K562 (cell line): ENCODE measurements around the gene AIMP1. TPM values are rescaled to one million over a fixed set of nuclear protein-coding genes. Genes with fewer than 3 reads are reported as not detected.

Experiments
- ATAC-seq: fragments of 200-7000 bp; cut with Tn5 transposase; 3 replicates; pipeline ENCODE4 v1.9.1; 2020; ENCODE audit warnings: moderate library complexity
- BruUV-seq: library from RNA; stranded (reverse); fragments of 400-500 nt; replicated peaks from 2 replicates; lab custom pipeline; 2021; lab: Mats Ljungman, UMichigan
- CTCF ChIA-PET: fragments of 300-600 bp; formaldehyde crosslinking; extraction: SDS; loops from one replicate; lab custom pipeline; 2021; ENCODE audit warnings: low intra/inter-chr PET ratio; lab: Yijun Ruan, JAX
- POLR2A ChIA-PET: fragments of 300-600, 350-650 bp; sonication (Branson Sonifier 250); formaldehyde crosslinking; extraction: SDS; loops from one replicate; lab custom pipeline; 2021; ENCODE audit warnings: antibody characterized with exemption, inconsistent platforms; lab: Yijun Ruan, JAX
- DNase-seq, 4 experiments: peaks; one replicate each; pipeline versions ENCODE4 v3.0.0 to v3.0.0-alpha.2; 2011 to 2018; ENCODE audit warnings: low spot score in 3 of 4, mixed read lengths in 3 of 4; ENCODE audit errors: extremely low read depth in 1 of 4
- FAIRE-seq: peaks from 2 replicates; lab custom pipeline; 2011; peaks lifted over from hg19 to GRCh38; lab: Jason Lieb, UNC
- H2AFZ ChIP-seq: 2 replicates; pipeline ENCODE4 v1.6.0; 2011; ENCODE audit warnings: low read depth, low read length, control low read depth, inconsistent platforms
- H3K27ac ChIP-seq: fragments of 200-600 bp; 3 replicates; pipeline ENCODE4 v1.8.0; 2011; ENCODE audit warnings: low read depth, mild to moderate bottlenecking, control low read depth, inconsistent platforms, low read length, moderate library complexity, mixed read lengths; ENCODE audit errors: extremely low read depth
- H3K27me3 ChIP-seq, 2 experiments: fragments of 300-600 bp in 1 of 2; 2 replicates in 1 of 2; 3 replicates in 1 of 2; pipeline versions ENCODE4 v1.6.0 to v1.8.0; 2011; ENCODE audit warnings: inconsistent platforms in 2 of 2, low read length in 2 of 2, mild to moderate bottlenecking in 1 of 2, mixed read lengths in 1 of 2, moderate library complexity in 1 of 2; ENCODE audit not compliant: control insufficient read depth in 2 of 2, insufficient read depth in 2 of 2
- H3K36me3 ChIP-seq: fragments of 300-600 bp; 3 replicates; pipeline ENCODE4 v1.8.0; 2011; ENCODE audit warnings: mild to moderate bottlenecking, low read length, inconsistent platforms; ENCODE audit not compliant: control insufficient read depth, insufficient read depth
- H3K4me1 ChIP-seq, 2 experiments: fragments of 200-600 bp in 1 of 2; replicated peaks in 1 of 2; 2 replicates in 1 of 2; 3 replicates in 1 of 2; pipeline versions ENCODE4 v1.5.1 to v1.8.0; 2011; ENCODE audit warnings: inconsistent platforms in 2 of 2, low read length in 2 of 2, mild to moderate bottlenecking in 1 of 2, mixed read lengths in 1 of 2, moderate library complexity in 1 of 2; ENCODE audit not compliant: control insufficient read depth in 2 of 2, insufficient read depth in 2 of 2
- H3K4me2 ChIP-seq: 2 replicates; pipeline ENCODE4 v1.6.1; 2011; ENCODE audit warnings: low read length, control low read depth, inconsistent platforms, mixed read lengths; ENCODE audit not compliant: insufficient read depth
- H3K4me3 ChIP-seq: fragments of 200-600 bp; sonication (generic), shearing (Covaris generic); 2 replicates; pipeline ENCODE4 v1.5.1; 2016; ENCODE audit warnings: control low read depth, inconsistent platforms
- H3K79me2 ChIP-seq: fragments of 200-600 bp; 3 replicates; pipeline ENCODE4 v1.8.0; 2011; ENCODE audit warnings: low read length, inconsistent platforms; ENCODE audit not compliant: control insufficient read depth, insufficient read depth
- H3K9ac ChIP-seq, 2 experiments: 2 replicates each; pipeline versions ENCODE4 v1.6.0 to v1.6.1; 2011; ENCODE audit warnings: low read depth in 2 of 2, low read length in 2 of 2, control low read depth in 1 of 2, inconsistent platforms in 1 of 2, mild to moderate bottlenecking in 1 of 2, mixed read lengths in 1 of 2; ENCODE audit not compliant: insufficient read depth in 1 of 2
- H3K9me1 ChIP-seq: one replicate; pipeline ENCODE4 v1.6.0; 2011; ENCODE audit warnings: inconsistent platforms, mild to moderate bottlenecking, low read length, moderate library complexity; ENCODE audit not compliant: control insufficient read depth, insufficient read depth
- H3K9me3 ChIP-seq: replicated peaks from 2 replicates; pipeline ENCODE4 v1.5.1; 2011; ENCODE audit warnings: low read depth, low read length, inconsistent platforms; ENCODE audit not compliant: control insufficient read depth, insufficient read depth
- H4K20me1 ChIP-seq: replicated peaks from 2 replicates; pipeline ENCODE4 v1.6.1; 2011; ENCODE audit warnings: low read length, inconsistent platforms, mixed read lengths; ENCODE audit not compliant: control insufficient read depth, insufficient read depth
- C11orf30 ChIP-seq: fragments of 450-650 bp; IDR thresholded peaks from 2 replicates; pipeline ENCODE4 v1.6.1; 2016; ENCODE audit warnings: low read depth, mild to moderate bottlenecking
- CTCFL ChIP-seq: IDR thresholded peaks from 2 replicates; pipeline ENCODE4 v1.6.1; 2011; ENCODE audit warnings: borderline replicate concordance, low read depth, mild to moderate bottlenecking, moderate library complexity, low read length; ENCODE audit not compliant: insufficient read depth, poor library complexity, severe bottlenecking
- FOXP1 ChIP-seq: sonication (generic); formaldehyde crosslinking; IDR thresholded peaks from 2 replicates; pipeline ENCODE4 v1.8.0; 2022; ENCODE audit warnings: mild to moderate bottlenecking, missing genetic modification reagents
- GABPB1 ChIP-seq: sonication (generic); formaldehyde crosslinking; IDR thresholded peaks from 2 replicates; pipeline ENCODE4 v1.8.0; 2022; ENCODE audit warnings: mild to moderate bottlenecking, missing genetic modification reagents
- MAFF ChIP-seq: IDR thresholded peaks from 2 replicates; pipeline ENCODE4 v1.6.1; 2012; ENCODE audit warnings: low read length, improper control_type of control experiment
- NCOA6 ChIP-seq: fragments of 450-650 bp; IDR thresholded peaks from 2 replicates; pipeline ENCODE4 v1.6.1; 2017; ENCODE audit warnings: mild to moderate bottlenecking
- NR2C2 ChIP-seq, 2 experiments: fragments of 200-800 bp in 1 of 2; sonication (Bioruptor generic) in 1 of 2; sonication (generic) in 1 of 2; formaldehyde crosslinking in 1 of 2; IDR thresholded peaks; 2 replicates each; pipeline versions ENCODE4 v1.6.1 to v1.8.0; 2016 to 2022; ENCODE audit warnings: mild to moderate bottlenecking in 1 of 2, missing compliant biosample characterization in 1 of 2, missing genetic modification characterization in 1 of 2, missing genetic modification reagents in 1 of 2
- SREBF1 ChIP-seq: fragments of 150-350 bp; IDR thresholded peaks from 2 replicates; pipeline ENCODE4 v1.6.1; 2014; ENCODE audit warnings: antibody characterized with exemption, low read depth, low read length, borderline replicate concordance
- ZNF316 ChIP-seq: fragments of 450-650 bp; IDR thresholded peaks from 2 replicates; pipeline ENCODE4 v1.6.1; 2016
- ZNF639 ChIP-seq, 2 experiments: fragments of 200-800 bp in 1 of 2; sonication (Bioruptor generic) in 1 of 2; sonication (generic) in 1 of 2; formaldehyde crosslinking in 1 of 2; IDR thresholded peaks in 1 of 2; conservative IDR thresholded peaks in 1 of 2; 2 replicates each; pipeline versions ENCODE4 v1.5.0 to v1.6.1; 2016 to 2020; ENCODE audit warnings: missing compliant biosample characterization in 1 of 2, missing genetic modification characterization in 1 of 2, missing genetic modification reagents in 1 of 2
- WGBS: fragments of 100-300 bp; shearing (Covaris generic); methylation state at CpG from one replicate; pipeline ENCODE4 v1.1.6; 2016; ENCODE audit warnings: low coverage, mixed read lengths; ENCODE audit not compliant: insufficient coverage; ENCODE audit errors: missing lambda C conversion rate; 5-methylcytosine and 5-hydroxymethylcytosine counted together
- in situ Hi-C: fragments of 300-500 bp; cut with MboI; formaldehyde crosslinking; loops from 4 replicates; pipeline ENCODE4 v1.15.0; 2018; ENCODE audit warnings: inconsistent platforms, mixed read lengths
- intact Hi-C: fragments of 100-400 bp; cut with micrococcal nuclease; formaldehyde crosslinking; loops from 2 replicates; pipeline ENCODE4 v1.14.2; 2022
- polyA plus RNA-seq, 8 experiments: library from polyadenylated mRNA; depleted of rRNA in 4 of 8; stranded (reverse) in 5 of 8; unstranded in 3 of 8; fragments of >200 nt; fragmentation: Nextera tagmentation in 2 of 8; fragmentation: Illumina TruSeq in 1 of 8; extraction: Ambion mirVana in 2 of 8; extraction: Trizol in 1 of 8; gene quantifications; 2 replicates each; pipeline versions ENCODE4 v1.2.1 to v1.2.3, GENCODE V29; 2011 to 2014; ENCODE audit warnings: inconsistent platforms in 1 of 8, missing spikeins in 1 of 8
- total RNA-seq, 7 experiments: library from RNA; depleted of rRNA in 6 of 7; stranded (reverse); fragments of >200 nt in 6 of 7; fragmentation: Illumina TruSeq in 2 of 7; extraction: Trizol in 2 of 7; gene quantifications; 2 replicates each; pipeline versions ENCODE4 v1.2.1 to v1.2.3, GENCODE V29; 2011 to 2021; ENCODE audit warnings: low replicate concordance in 1 of 7

The AIMP1 gene
- total and polyA plus RNA-seq, 9 of the 15 experiments (the other 6 are each of a cell fraction or from before 2014, with no cell fraction given) = 39.9 to 141 (median 70.1) TPM

GRCh38 chr4:106301393-106302061 is 14.8 kb upstream of the AIMP1 start:
- H3K79me2 ChIP-seq = peaks cover 2% of the 10 kb centered on the region; the same call in 1 of the 3 replicates
- in situ Hi-C loops = loop anchor here (25.0 kb wide), 1 partner anchor 1411 kb away; the partner anchor contains the start of gene PAPSS1

GRCh38 chr4:106302062-106302438 is 14.3 kb upstream of the AIMP1 start:
- FAIRE-seq (no peak), DNase-seq (no peak), ATAC-seq (0 out of 3 replicates have a peak, but pooled peaks have one; percentile 32)
- CTCF ChIA-PET = no interaction called here
- Histone ChIP-seq H3K4me3 (no peak overlapping the region), H3K9ac (no peak overlapping the region), H3K4me2 (no peak overlapping the region), H3K79me2 (peaks cover 2% of the 10 kb centered on the region; the same call in 1 of the 3 replicates), H3K27ac (no peak overlapping the region), H3K9me1 (peaks cover 4% of the 10 kb centered on the region), H4K20me1 (no peaks in the 10 kb centered on the region), H3K36me3 (peaks cover 42% of the 10 kb centered on the region; the same call in 2 of the 3 replicates), H3K27me3 (no peaks in the 10 kb centered on the region), H2AFZ (no peak overlapping the region), H3K9me3 (no peaks in the 10 kb centered on the region), H3K4me1 (peaks cover 0 to 16% of the 10 kb centered on the region in 2 experiments; a peak in 3 of 5 replicates)
- intact Hi-C loops = no loop called here
- BruUV-seq = no TSS peak
- WGBS = 83% methylated on average over 4 of the region's 4 CpGs
- in situ Hi-C loops = loop anchor here (25.0 kb wide), 1 partner anchor 1410 kb away; the partner anchor contains the start of gene PAPSS1
- POLR2A ChIA-PET = no interaction called here
- no peak for TF ChIP-seq ZNF639 (CRISPR knock-in tag; conservative IDR thresholded peaks at IDR 0.05 in 1 of 2, IDR thresholded peaks at IDR 0.05 in 1 of 2)
- TF ChIP-seq FOXP1 (CRISPR knock-in tag) = no peak
- TF ChIP-seq NR2C2 (CRISPR knock-in tag; IDR thresholded peaks at IDR 0.05) = no peak
- no peak for TF ChIP-seq NR2C2 (tag; IDR thresholded peaks at IDR 0.05)
- TF ChIP-seq GABPB1 (CRISPR knock-in tag) = no peak
- TF ChIP-seq CTCFL = no peak

More at GRCh38 chr4:106301393-106302061, 14.8 kb upstream of the AIMP1 start:
- POLR2A ChIA-PET = no interaction called here
- H3K9me1 ChIP-seq = peaks cover 4% of the 10 kb centered on the region
- H3K27me3 ChIP-seq = no peaks in the 10 kb centered on the region
- BruUV-seq = no TSS peak
- DNase-seq (no peak), FAIRE-seq (no peak), ATAC-seq (no peak)
- H3K9ac ChIP-seq = no peak overlapping the region
- intact Hi-C loops = no loop called here
- H3K4me3 ChIP-seq = no peak overlapping the region
- WGBS = 80% methylated on average over 2 of the region's 2 CpGs
- no peaks in the 10 kb centered on the region for H3K9me3 ChIP-seq
- H3K4me2 ChIP-seq = no peak overlapping the region
- no peak overlapping the region for H2AFZ ChIP-seq
- H3K4me1 ChIP-seq = peaks cover 0 to 16% of the 10 kb centered on the region in 2 experiments; a peak in 3 of 5 replicates
- TF ChIP-seq ZNF316 (peak; percentile 68), SREBF1 (no peak), C11orf30 (peak; percentile 33; the same call in 1 of the 2 replicates), NCOA6 (no peak), MAFF (0 out of 2 replicates have a peak, but pooled peaks have one; percentile 6)
- H3K27ac ChIP-seq = no peak overlapping the region
- CTCF ChIA-PET = no interaction called here
- peaks cover 40% of the 10 kb centered on the region; the same call in 2 of the 3 replicates for H3K36me3 ChIP-seq
- no peaks in the 10 kb centered on the region for H4K20me1 ChIP-seq
